Activated B cell treated with CpG ODN at 0.5 μM for 24 hours (primary cell): ENCODE data around the gene PPM1H. TPM values are rescaled to one million over a fixed set of nuclear protein-coding genes. Genes with fewer than 3 reads are reported as not detected.

Experiments
- ATAC-seq: fragments of 200-7000 bp; cut with Tn5 transposase; one replicate; pipeline ENCODE4 v1.10.0; 2021; ENCODE audit warnings: low read depth, mild to moderate bottlenecking, moderate library complexity
- CTCF ChIA-PET: fragments of 350-600 bp; sonication (Branson Sonifier 250); formaldehyde crosslinking; loops from one replicate; lab custom pipeline; 2021; ENCODE audit warnings: antibody characterized with exemption; lab: Charles Lee
- POLR2A ChIA-PET: fragments of 350-600 bp; sonication (Branson Sonifier 250); formaldehyde crosslinking; loops from one replicate; lab custom pipeline; 2021; ENCODE audit warnings: antibody characterized with exemption; lab: Charles Lee
- DNase-seq: peaks from one replicate; pipeline ENCODE4 v3.0.0; 2022
- H3K27ac Mint-ChIP-seq: one replicate; pipeline ENCODE4 v1.8.0; 2020; ENCODE audit warnings: mixed read lengths
- H3K27me3 Mint-ChIP-seq: one replicate; pipeline ENCODE4 v1.8.0; 2021; ENCODE audit warnings: mixed read lengths
- H3K36me3 Mint-ChIP-seq: one replicate; pipeline ENCODE4 v1.8.0; 2021; ENCODE audit warnings: low read depth, mixed read lengths
- H3K4me1 Mint-ChIP-seq: one replicate; pipeline ENCODE4 v1.8.0; 2021; ENCODE audit warnings: mixed read lengths
- H3K4me3 Mint-ChIP-seq: one replicate; pipeline ENCODE4 v1.8.0; 2020; ENCODE audit warnings: mild to moderate bottlenecking, mixed read lengths
- H3K9me3 Mint-ChIP-seq: one replicate; pipeline ENCODE4 v1.8.0; 2020; ENCODE audit warnings: mixed read lengths
- intact Hi-C: fragments of 100-400 bp; cut with micrococcal nuclease; formaldehyde crosslinking; loops from one replicate; pipeline ENCODE4 v1.15.1; 2024
- total RNA-seq: library from RNA; stranded (reverse); gene quantifications from 2 replicates; pipeline ENCODE4 v1.2.3, GENCODE V29; 2022
- TF ChIP-seq, protein P1 (sequence below): fragments of 200-600 bp; IDR thresholded peaks from one replicate; pipeline ENCODE4 v1.8.0; 2022; ENCODE audit warnings: antibody characterized with exemption, mild to moderate bottlenecking

Gene PPM1H
- total RNA-seq, 1 donor from 2014 or later, result not detected

DNA sequence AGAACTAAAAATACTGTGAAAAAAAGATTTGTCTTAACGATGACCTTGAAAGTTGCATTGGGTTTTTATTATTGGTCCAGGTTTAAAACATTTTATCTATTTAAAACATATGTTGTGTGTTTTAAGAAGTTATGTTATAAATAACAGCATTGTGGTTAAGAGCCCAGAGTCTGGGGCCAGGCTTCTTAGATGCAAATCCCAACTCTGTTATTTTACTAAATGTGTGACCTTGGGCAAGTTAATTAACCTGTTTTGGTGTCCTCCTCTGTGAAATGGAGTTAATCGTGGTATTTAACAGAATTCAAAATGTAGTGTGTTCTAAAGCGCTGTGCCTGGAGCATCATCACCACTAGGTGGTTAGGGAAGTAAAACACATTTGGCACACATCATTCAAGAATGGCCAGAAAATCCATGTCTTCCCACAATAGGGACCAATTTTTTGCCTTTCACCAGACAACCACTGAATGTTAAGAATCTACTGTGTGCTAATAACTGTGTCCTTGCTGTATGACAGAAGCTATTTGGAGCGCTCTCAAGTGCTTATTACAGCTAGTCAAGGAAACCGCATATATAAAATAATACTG is 335.0 kb downstream of the PPM1H start:
- intact Hi-C loops, result loop anchor here (5.0 kb wide), 3 partner anchors 1182 to 1802 kb away; partner anchors contain the start of genes KICS2 and XPOT
- peaks cover 30% of the 10 kb centered on the region for H3K4me1 Mint-ChIP-seq
- H3K4me3 Mint-ChIP-seq, result no peak overlapping the region
- ATAC-seq, result no peak
- H3K27ac Mint-ChIP-seq, result no peak overlapping the region
- H3K27me3 Mint-ChIP-seq, result no peaks in the 10 kb centered on the region
- no peaks in the 10 kb centered on the region for H3K9me3 Mint-ChIP-seq
- POLR2A ChIA-PET, result no interaction called here
- TF ChIP-seq, protein P1, sequence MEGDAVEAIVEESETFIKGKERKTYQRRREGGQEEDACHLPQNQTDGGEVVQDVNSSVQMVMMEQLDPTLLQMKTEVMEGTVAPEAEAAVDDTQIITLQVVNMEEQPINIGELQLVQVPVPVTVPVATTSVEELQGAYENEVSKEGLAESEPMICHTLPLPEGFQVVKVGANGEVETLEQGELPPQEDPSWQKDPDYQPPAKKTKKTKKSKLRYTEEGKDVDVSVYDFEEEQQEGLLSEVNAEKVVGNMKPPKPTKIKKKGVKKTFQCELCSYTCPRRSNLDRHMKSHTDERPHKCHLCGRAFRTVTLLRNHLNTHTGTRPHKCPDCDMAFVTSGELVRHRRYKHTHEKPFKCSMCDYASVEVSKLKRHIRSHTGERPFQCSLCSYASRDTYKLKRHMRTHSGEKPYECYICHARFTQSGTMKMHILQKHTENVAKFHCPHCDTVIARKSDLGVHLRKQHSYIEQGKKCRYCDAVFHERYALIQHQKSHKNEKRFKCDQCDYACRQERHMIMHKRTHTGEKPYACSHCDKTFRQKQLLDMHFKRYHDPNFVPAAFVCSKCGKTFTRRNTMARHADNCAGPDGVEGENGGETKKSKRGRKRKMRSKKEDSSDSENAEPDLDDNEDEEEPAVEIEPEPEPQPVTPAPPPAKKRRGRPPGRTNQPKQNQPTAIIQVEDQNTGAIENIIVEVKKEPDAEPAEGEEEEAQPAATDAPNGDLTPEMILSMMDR, result no peak
- H3K36me3 Mint-ChIP-seq, result peaks cover 13% of the 10 kb centered on the region
- CTCF ChIA-PET, result no interaction called here
- no peak for DNase-seq

DNA sequence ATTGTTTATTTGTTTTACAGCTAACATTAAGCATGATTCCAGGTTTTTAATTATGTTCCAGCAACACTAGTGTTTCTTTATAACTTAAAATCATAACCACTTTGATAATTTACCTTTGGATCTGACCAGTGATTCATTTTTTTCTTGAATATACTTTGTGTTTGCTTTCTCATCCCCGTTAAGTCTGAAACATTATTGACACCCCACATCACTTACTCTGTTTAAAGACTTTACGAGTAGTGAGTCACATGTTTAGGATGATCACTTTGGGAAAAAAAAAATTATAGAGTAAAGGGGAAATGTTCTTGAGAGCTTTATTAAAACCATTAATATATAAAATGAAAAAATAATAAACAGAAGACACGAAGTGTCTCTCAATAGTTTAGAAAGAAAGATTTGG is 336.1 kb downstream of the PPM1H start:
- no peak overlapping the region for H3K27ac Mint-ChIP-seq
- DNase-seq, result no peak
- peaks cover 20% of the 10 kb centered on the region for H3K4me1 Mint-ChIP-seq
- ChIA-PET POLR2A (no interaction called here), CTCF (interaction anchor here (0.8 kb wide), 1 partner anchor 17 kb away, joined by 3 read pairs; no protein-coding TSS in a partner anchor)
- TF ChIP-seq, protein P1, result no peak
- no peak for ATAC-seq
- H3K9me3 Mint-ChIP-seq, result no peaks in the 10 kb centered on the region
- no peak overlapping the region for H3K4me3 Mint-ChIP-seq
- no peaks in the 10 kb centered on the region for H3K27me3 Mint-ChIP-seq
- intact Hi-C loops, result no loop called here
- H3K36me3 Mint-ChIP-seq, result peaks cover 7% of the 10 kb centered on the region

DNA sequence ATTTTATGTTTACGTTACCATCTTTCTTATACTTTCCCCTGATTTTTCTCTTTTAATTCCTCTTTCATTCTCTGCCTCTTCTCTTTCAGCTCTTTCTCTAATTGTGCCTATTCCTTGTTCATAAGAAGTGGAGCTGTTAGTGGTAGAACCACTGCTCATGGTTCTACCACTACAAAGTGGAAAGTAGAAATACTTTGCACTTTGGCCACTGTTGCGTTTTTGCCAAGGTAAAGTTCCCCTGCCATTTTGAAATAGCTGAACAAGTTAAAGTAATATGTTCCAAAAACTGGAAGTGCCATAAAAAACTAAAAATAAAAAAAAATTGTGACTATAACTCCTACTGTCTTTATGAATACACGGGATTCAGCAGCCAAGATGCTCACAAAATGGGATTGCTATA is 337.7 kb downstream of the PPM1H start:
- ChIA-PET CTCF (interaction anchor here (1.1 kb wide), 3 partner anchors 197 to 202 kb away, joined by 3 read pairs; no protein-coding TSS in a partner anchor), POLR2A (interaction anchor here (0.5 kb wide), 1 partner anchor 267 kb away, joined by 3 read pairs; no protein-coding TSS in a partner anchor)
- Mint-ChIP-seq H3K27ac (no peak overlapping the region), H3K9me3 (no peaks in the 10 kb centered on the region), H3K4me1 (peaks cover 19% of the 10 kb centered on the region), H3K36me3 (peaks cover 5% of the 10 kb centered on the region), H3K27me3 (no peaks in the 10 kb centered on the region), H3K4me3 (no peak overlapping the region)
- intact Hi-C loops, result no loop called here
- ATAC-seq, result no peak
- no peak for DNase-seq
- TF ChIP-seq, protein P1, result no peak

Other genes starting within 250 kb of the PPM1H start
- not detected in 2 replicates for gene AVPR1A, start 216.1 kb upstream of the PPM1H start, total RNA-seq